Ascending aorta (tissue), 2 donors: ENCODE results near the gene RMND1. TPM values are rescaled to one million over a fixed set of nuclear protein-coding genes. Genes with fewer than 3 reads are reported as not detected.
A peak's percentile ranks its signal among the peaks of the same experiment; 100 is the strongest.

Experiments
- DNase-seq, 2 donors: peaks; one replicate each; pipeline ENCODE4 v3.0.0-alpha.2; 2019; ENCODE audit warnings: low spot score in 2 of 2
- H3K27ac ChIP-seq, 2 donors: fragments of 200-600 bp; sonication (generic); one replicate each; pipeline ENCODE4 v1.5.1; 2016 to 2017; ENCODE audit warnings: mild to moderate bottlenecking in 1 of 2
- H3K27me3 ChIP-seq: fragments of 200-600 bp; sonication (generic); one replicate; pipeline ENCODE4 v1.5.1; 2017
- H3K36me3 ChIP-seq, 2 donors: fragments of 200-600 bp; sonication (generic); one replicate each; pipeline ENCODE4 v1.5.1; 2016
- H3K4me1 ChIP-seq, 2 donors: fragments of 200-600 bp; sonication (generic); one replicate each; pipeline ENCODE4 v1.5.1; 2016 to 2017; ENCODE audit warnings: mild to moderate bottlenecking in 1 of 2
- H3K4me3 ChIP-seq, 2 donors: fragments of 200-600 bp; sonication (generic); one replicate each; pipeline ENCODE4 v1.5.1; 2016 to 2017; ENCODE audit warnings: mild to moderate bottlenecking in 1 of 2
- H3K9me3 ChIP-seq, 2 donors: fragments of 200-600 bp; sonication (generic); one replicate each; pipeline ENCODE4 v1.5.1; 2016
- intact Hi-C: fragments of 100-400 bp; cut with DNase I; formaldehyde crosslinking; loops from one replicate; pipeline ENCODE4 v1.15.1; 2023
- total RNA-seq: library from RNA; depleted of rRNA; stranded (reverse); fragments of >200 nt; gene quantifications from one replicate; pipeline ENCODE4 v1.1.0, GENCODE V29; 2016
- TF ChIP-seq, protein P1 (sequence below), 3 experiments: fragments of 200-600 bp in 2 of 3; fragments of 450-650 bp in 1 of 3; sonication (generic) in 2 of 3; IDR thresholded peaks; one replicate each; pipeline ENCODE4 v1.5.1; 2016 to 2019; ENCODE audit warnings: antibody characterized with exemption in 3 of 3, mild to moderate bottlenecking in 1 of 3, moderate library complexity in 1 of 3

Gene RMND1
- total RNA-seq, 1 donor from 2014 or later, result 3.8 TPM

DNA sequence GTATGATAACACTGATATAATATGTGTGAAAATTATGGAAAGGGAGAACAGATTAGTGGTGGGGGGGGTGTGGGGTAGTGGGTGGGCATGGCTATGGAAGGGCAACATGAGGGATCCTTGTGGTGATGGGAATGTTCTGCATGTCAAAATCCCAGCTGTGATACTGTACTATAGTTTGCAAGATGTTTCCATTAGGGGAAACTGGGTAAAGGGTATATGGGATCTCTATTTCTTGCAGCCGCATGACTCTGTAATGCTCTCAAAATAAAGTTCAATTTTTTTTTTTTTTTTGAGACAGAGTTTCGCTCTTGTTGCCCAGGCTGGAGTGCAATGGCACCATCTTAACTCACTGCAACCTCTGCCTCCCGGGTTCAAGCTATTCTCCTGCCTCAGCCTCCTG lies 74.8 kb downstream of the RMND1 start:
- Histone ChIP-seq H3K4me1 (peaks cover 0 to 5% of the 10 kb centered on the region in 2 donors), H3K27ac (no peak overlapping the region), H3K4me3 (no peak overlapping the region), H3K9me3 (no peaks in the 10 kb centered on the region), H3K27me3 (no peaks in the 10 kb centered on the region), H3K36me3 (peaks cover 1 to 5% of the 10 kb centered on the region in 2 donors)
- no peak for DNase-seq
- TF ChIP-seq, protein P1, sequence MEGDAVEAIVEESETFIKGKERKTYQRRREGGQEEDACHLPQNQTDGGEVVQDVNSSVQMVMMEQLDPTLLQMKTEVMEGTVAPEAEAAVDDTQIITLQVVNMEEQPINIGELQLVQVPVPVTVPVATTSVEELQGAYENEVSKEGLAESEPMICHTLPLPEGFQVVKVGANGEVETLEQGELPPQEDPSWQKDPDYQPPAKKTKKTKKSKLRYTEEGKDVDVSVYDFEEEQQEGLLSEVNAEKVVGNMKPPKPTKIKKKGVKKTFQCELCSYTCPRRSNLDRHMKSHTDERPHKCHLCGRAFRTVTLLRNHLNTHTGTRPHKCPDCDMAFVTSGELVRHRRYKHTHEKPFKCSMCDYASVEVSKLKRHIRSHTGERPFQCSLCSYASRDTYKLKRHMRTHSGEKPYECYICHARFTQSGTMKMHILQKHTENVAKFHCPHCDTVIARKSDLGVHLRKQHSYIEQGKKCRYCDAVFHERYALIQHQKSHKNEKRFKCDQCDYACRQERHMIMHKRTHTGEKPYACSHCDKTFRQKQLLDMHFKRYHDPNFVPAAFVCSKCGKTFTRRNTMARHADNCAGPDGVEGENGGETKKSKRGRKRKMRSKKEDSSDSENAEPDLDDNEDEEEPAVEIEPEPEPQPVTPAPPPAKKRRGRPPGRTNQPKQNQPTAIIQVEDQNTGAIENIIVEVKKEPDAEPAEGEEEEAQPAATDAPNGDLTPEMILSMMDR (IDR thresholded peaks at IDR 0.05), result no peak
- intact Hi-C loops, result no loop called here

DNA sequence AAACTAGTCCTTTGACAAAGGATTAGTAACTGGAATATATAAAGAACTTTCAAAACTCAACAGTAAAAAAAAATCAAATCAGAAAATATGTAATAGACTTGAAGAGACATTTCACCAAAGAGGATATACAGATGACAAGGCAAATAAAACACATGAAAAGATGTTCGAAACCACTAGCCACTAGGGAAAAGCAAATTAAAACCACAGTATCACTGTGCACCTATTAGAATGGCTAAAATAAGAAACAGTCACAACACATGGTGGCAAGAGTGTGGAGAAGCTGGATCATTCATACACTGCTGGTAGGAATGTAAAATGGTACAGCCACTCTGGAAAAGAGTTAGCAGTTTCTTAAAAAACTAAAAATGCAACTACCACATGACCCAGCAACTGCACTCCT lies 75.5 kb downstream of the RMND1 start:
- H3K4me3 ChIP-seq, result no peak overlapping the region
- H3K4me1 ChIP-seq, result peaks cover 0 to 5% of the 10 kb centered on the region in 2 donors
- TF ChIP-seq, protein P1 (IDR thresholded peaks at IDR 0.05), result no peak
- H3K27ac ChIP-seq, result no peak overlapping the region
- H3K9me3 ChIP-seq, result no peaks in the 10 kb centered on the region
- H3K36me3 ChIP-seq, result peaks cover 5 to 11% of the 10 kb centered on the region in 2 donors
- intact Hi-C loops, result no loop called here
- DNase-seq, result peak in 1 of 2 donors; percentile 22
- H3K27me3 ChIP-seq, result no peaks in the 10 kb centered on the region

DNA sequence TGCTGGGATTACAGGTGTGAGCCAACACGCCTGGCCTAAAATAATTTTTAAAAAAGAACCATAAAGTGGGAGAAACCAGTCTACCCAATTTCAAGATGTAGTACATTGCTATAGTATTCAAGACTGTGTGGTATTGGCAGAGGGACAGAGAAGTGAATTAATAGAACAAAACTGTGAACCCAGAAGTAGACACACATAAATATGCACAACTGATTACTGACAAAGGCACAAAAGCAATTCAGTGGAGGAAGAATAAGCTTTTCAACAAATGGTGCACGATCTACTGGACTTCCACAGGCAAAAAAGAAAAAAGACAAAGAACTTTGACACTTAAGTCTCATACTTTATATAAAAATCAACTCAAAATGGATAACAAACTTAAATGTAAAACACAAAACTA lies 76.1 kb downstream of the RMND1 start:
- Histone ChIP-seq H3K4me1 (peaks cover 0 to 5% of the 10 kb centered on the region in 2 donors), H3K9me3 (no peaks in the 10 kb centered on the region), H3K4me3 (no peak overlapping the region), H3K27ac (no peak overlapping the region), H3K36me3 (peaks cover 11 to 17% of the 10 kb centered on the region in 2 donors), H3K27me3 (no peaks in the 10 kb centered on the region)
- no peak for DNase-seq
- intact Hi-C loops, result no loop called here
- TF ChIP-seq, protein P1 (IDR thresholded peaks at IDR 0.05), result no peak

DNA sequence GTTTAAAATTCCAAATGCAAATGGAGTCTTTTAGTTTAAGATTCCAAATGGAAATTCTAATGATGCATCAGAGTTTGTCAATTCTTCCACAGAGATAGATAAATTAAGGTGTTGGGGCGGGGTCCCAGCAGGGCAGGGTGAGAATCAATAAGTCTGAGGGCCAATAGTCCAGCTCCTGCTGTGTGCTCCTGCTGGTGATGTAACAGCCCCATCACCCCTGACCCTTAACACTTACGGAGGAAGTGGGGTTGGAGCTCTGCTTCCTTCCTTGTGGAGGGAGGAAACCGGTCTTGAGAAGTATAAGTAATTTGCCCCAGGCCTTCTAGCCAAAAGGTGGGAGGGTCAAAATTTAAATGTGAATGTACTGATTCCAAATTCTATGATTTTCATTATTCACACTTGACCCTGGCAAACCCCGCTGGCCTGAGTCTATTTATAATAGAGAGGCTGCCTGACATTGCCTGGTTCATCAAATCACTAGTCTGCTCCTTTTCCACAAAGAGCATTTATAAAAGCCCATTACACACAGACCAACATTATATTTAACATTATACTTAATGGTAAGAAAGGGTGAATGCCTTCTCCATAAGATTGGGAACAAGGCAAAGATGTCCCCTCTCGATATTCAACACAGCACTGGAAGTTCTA lies 77.8 kb downstream of the RMND1 start:
- Histone ChIP-seq H3K36me3 (peaks cover 14 to 19% of the 10 kb centered on the region in 2 donors), H3K9me3 (no peaks in the 10 kb centered on the region), H3K27ac (no peak overlapping the region), H3K4me3 (no peak overlapping the region), H3K4me1 (peaks cover 0 to 2% of the 10 kb centered on the region in 2 donors), H3K27me3 (no peaks in the 10 kb centered on the region)
- TF ChIP-seq, protein P1 (IDR thresholded peaks at IDR 0.05), result no peak
- DNase-seq, result no peak
- intact Hi-C loops, result no loop called here

DNA sequence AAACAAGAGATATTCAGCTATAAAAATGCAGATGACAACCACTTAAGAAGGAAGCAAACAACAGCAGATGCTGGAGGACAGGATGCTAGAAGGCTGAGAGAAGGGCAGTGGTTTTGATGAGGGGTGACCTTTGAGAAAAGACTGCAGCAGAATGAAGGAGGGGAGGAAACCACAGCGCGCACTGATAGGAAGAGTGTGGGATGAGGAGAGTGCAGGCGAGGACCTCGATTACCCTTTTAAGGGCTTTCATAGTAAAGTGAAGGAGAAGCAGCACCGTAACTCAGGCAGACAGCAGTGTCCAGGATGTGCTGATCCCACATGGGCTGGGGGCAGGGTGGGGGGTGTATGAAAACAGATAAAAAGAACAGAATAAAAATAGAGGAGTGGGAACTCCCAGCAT lies 79.8 kb downstream of the RMND1 start:
- no peak overlapping the region for H3K27ac ChIP-seq
- no peak for DNase-seq
- TF ChIP-seq, protein P1 (IDR thresholded peaks at IDR 0.05), result no peak

More for the DNA sequence above, 79.8 kb downstream of the RMND1 start:
- H3K9me3 ChIP-seq, result no peaks in the 10 kb centered on the region
- no peak overlapping the region for H3K4me3 ChIP-seq
- peaks cover 18 to 23% of the 10 kb centered on the region in 2 donors for H3K36me3 ChIP-seq
- intact Hi-C loops, result no loop called here
- H3K4me1 ChIP-seq, result peaks cover 0 to 2% of the 10 kb centered on the region in 2 donors
- no peaks in the 10 kb centered on the region for H3K27me3 ChIP-seq
